GM12878 (cell line): ENCODE data around the gene ZMIZ1. TPM values are rescaled to one million over a fixed set of nuclear protein-coding genes. Genes with fewer than 3 reads are reported as not detected.

Experiments used
- ATAC-seq: fragments of 200-7000 bp; cut with Tn5 transposase; 3 replicates; pipeline ENCODE4 v1.9.1; 2020; ENCODE audit warnings: mild to moderate bottlenecking, moderate library complexity
- BruUV-seq: library from RNA; stranded (reverse); fragments of 400-500 nt; replicated peaks from 2 replicates; lab custom pipeline; 2021; lab: Mats Ljungman, UMichigan
- CTCF ChIA-PET: fragments of 300-600 bp; sonication (Branson Sonifier 250); formaldehyde crosslinking; extraction: SDS; loops from one replicate; lab custom pipeline; 2021; ENCODE audit warnings: inconsistent platforms; lab: Yijun Ruan, JAX
- POLR2A ChIA-PET: fragments of 350-600 bp; formaldehyde crosslinking; extraction: SDS; loops from one replicate; lab custom pipeline; 2021; ENCODE audit warnings: inconsistent platforms; lab: Charles Lee
- RAD21 ChIA-PET: fragments of 300-600 bp; sonication (Branson Sonifier 250); formaldehyde crosslinking; loops from one replicate; lab custom pipeline; 2023; ENCODE audit warnings: antibody characterized with exemption; ENCODE audit not compliant: unreplicated experiment; lab: Charles Lee
- SMC1A ChIA-PET: fragments of 300-600 bp; sonication (Branson Sonifier 250); formaldehyde crosslinking; loops from one replicate; lab custom pipeline; 2023; ENCODE audit not compliant: unreplicated experiment, uncharacterized antibody; lab: Charles Lee
- DNase-seq: peaks from one replicate; pipeline ENCODE4 v3.0.0-alpha.2; 2011; ENCODE audit warnings: low read depth, low spot score
- FAIRE-seq: peaks from 3 replicates; lab custom pipeline; 2011; peaks lifted over from hg19 to GRCh38; lab: Jason Lieb, UNC
- H2AFZ ChIP-seq: 2 replicates; pipeline ENCODE4 v1.6.0; 2011; ENCODE audit warnings: low read depth, low read length, control low read depth; ENCODE audit not compliant: control insufficient read depth
- H3K27ac ChIP-seq: 2 replicates; pipeline ENCODE4 v1.5.1; 2011; ENCODE audit warnings: control low read depth; ENCODE audit not compliant: control insufficient read depth, insufficient read depth
- H3K27me3 ChIP-seq, 2 experiments: replicated peaks in 1 of 2; 2 replicates each; pipeline versions ENCODE4 v1.6.0 to v1.6.1; 2011; ENCODE audit warnings: low read length in 1 of 2; ENCODE audit not compliant: control insufficient read depth in 2 of 2, insufficient read depth in 2 of 2
- H3K36me3 ChIP-seq, 2 experiments: 2 replicates each; pipeline ENCODE4 v1.5.1; 2011; ENCODE audit warnings: low read length in 1 of 2; ENCODE audit not compliant: control insufficient read depth in 2 of 2, insufficient read depth in 2 of 2
- H3K4me1 ChIP-seq: 2 replicates; pipeline ENCODE4 v1.6.1; 2011; ENCODE audit warnings: mild to moderate bottlenecking, low read length, moderate library complexity, mixed read lengths; ENCODE audit not compliant: control insufficient read depth, insufficient read depth
- H3K4me2 ChIP-seq: 2 replicates; pipeline ENCODE4 v1.6.0; 2011; ENCODE audit warnings: control low read depth; ENCODE audit not compliant: control insufficient read depth, insufficient read depth
- H3K4me3 ChIP-seq: fragments of 200-600 bp; sonication (generic); 2 replicates; pipeline ENCODE4 v1.5.1; 2016
- H3K79me2 ChIP-seq: 2 replicates; pipeline ENCODE4 v1.6.0; 2011; ENCODE audit warnings: low read length; ENCODE audit not compliant: control insufficient read depth, insufficient read depth
- H3K9ac ChIP-seq: 2 replicates; pipeline ENCODE4 v1.8.0; 2011; ENCODE audit warnings: low read length, control low read depth, mixed read lengths; ENCODE audit not compliant: control insufficient read depth, insufficient read depth
- H3K9me3 ChIP-seq: replicated peaks from 3 replicates; pipeline ENCODE4 v1.5.1; 2011; ENCODE audit warnings: mild to moderate bottlenecking, low read length; ENCODE audit not compliant: control insufficient read depth, insufficient read depth
- H4K20me1 ChIP-seq: 2 replicates; pipeline ENCODE4 v1.6.0; 2011; ENCODE audit not compliant: control insufficient read depth, insufficient read depth
- ATF3 ChIP-seq: IDR thresholded peaks from 2 replicates; pipeline ENCODE4 v1.6.1; 2011; ENCODE audit warnings: low read depth, mild to moderate bottlenecking, low read length, moderate library complexity, borderline replicate concordance; ENCODE audit errors: extremely low read depth
- NR2F1 ChIP-seq: fragments of 450-650 bp; conservative IDR thresholded peaks from 2 replicates; pipeline ENCODE4 v1.6.1; 2017; ENCODE audit warnings: mild to moderate bottlenecking
- SMAD5 ChIP-seq: IDR thresholded peaks from 2 replicates; pipeline ENCODE4 v1.6.1; 2016; ENCODE audit warnings: antibody characterized with exemption, low read depth
- SPI1 ChIP-seq: IDR thresholded peaks from 2 replicates; pipeline ENCODE4 v1.6.1; 2011; ENCODE audit warnings: low read depth, mild to moderate bottlenecking, low read length, moderate library complexity, borderline replicate concordance; ENCODE audit not compliant: insufficient read depth
- TAF1 ChIP-seq: IDR thresholded peaks from 2 replicates; pipeline ENCODE4 v1.6.1; 2011; ENCODE audit warnings: mild to moderate bottlenecking, low read depth, low read length, borderline replicate concordance
- WGBS: methylation state at CpG from one replicate; pipeline ENCODE4 v1.1.6; 2016; ENCODE audit warnings: low lambda C conversion rate; ENCODE audit not compliant: insufficient replicate concordance, insufficient coverage; ENCODE audit errors: missing lambda C conversion rate; 5-methylcytosine and 5-hydroxymethylcytosine counted together
- in situ Hi-C: fragments of 300-500 bp; cut with MboI; formaldehyde crosslinking; loops from 9 replicates; pipeline ENCODE4 v1.14.3; 2018; ENCODE audit warnings: mixed read lengths
- intact Hi-C: fragments of 100-400 bp; cut with micrococcal nuclease; formaldehyde crosslinking; loops from one replicate; pipeline ENCODE4 v1.14.2; 2022; ENCODE audit not compliant: unreplicated experiment
- polyA plus RNA-seq, 11 experiments: library from polyadenylated mRNA; depleted of rRNA in 4 of 11; unstranded in 6 of 11; stranded (reverse) in 5 of 11; fragments of >200 nt; fragmentation: Nextera tagmentation in 4 of 11; fragmentation: Illumina TruSeq in 1 of 11; extraction: Ambion mirVana in 4 of 11; extraction: Trizol in 1 of 11; gene quantifications; 1 replicate in 1 of 11; 2 replicates in 10 of 11; pipeline versions ENCODE4 v1.2.1 to v1.2.3, GENCODE V29; 2011 to 2016; ENCODE audit warnings: inconsistent platforms in 2 of 11, missing spikeins in 2 of 11, low read depth in 1 of 11
- total RNA-seq, 4 experiments: library from RNA; depleted of rRNA in 3 of 4; stranded (reverse); fragments of >200 nt in 3 of 4; fragmentation: Illumina TruSeq in 1 of 4; extraction: Trizol in 1 of 4; gene quantifications; 2 replicates each; pipeline versions ENCODE4 v1.2.1 to v1.2.3, GENCODE V29; 2013 to 2021

ZMIZ1 gene
- total and polyA plus RNA-seq, 10 of the 15 experiments (the other 5 are each of a cell fraction or from before 2014, with no cell fraction given): 3.1 to 82.3 (median 14.9) TPM

GRCh38 chr10:79247373-79248137, 178.8 kb downstream of the ZMIZ1 start:
- Histone ChIP-seq H4K20me1 (no peaks in the 10 kb centered on the region), H3K4me1 (peaks cover 77% of the 10 kb centered on the region), H3K79me2 (peaks cover 94% of the 10 kb centered on the region), H3K36me3 (peaks cover 0 to 7% of the 10 kb centered on the region in 2 experiments; a peak in 2 of 4 replicates), H3K27me3 (no peaks in the 10 kb centered on the region), H3K4me2 (peak overlapping the region; percentile 96), H3K27ac (peak overlapping the region; percentile 92), H3K4me3 (peak overlapping the region; percentile 80), H2AFZ (no peak overlapping the region), H3K9me3 (no peaks in the 10 kb centered on the region), H3K9ac (peak overlapping the region; percentile 93)
- intact Hi-C loops: loop anchor here (2.0 kb wide), 1 partner anchor 69 kb away; no protein-coding TSS in a partner anchor
- TSS peak; percentile 92 for BruUV-seq
- ChIA-PET SMC1A (interaction anchor here (1.2 to 9.5 kb wide), 5 partner anchors 15 to 97 kb away, joined by 3 to 115 read pairs (median 4); no protein-coding TSS in a partner anchor), POLR2A (interaction anchor here (0.7 to 12.4 kb wide), 5 partner anchors 19 to 176 kb away, joined by 3 to 100 read pairs (median 6); no protein-coding TSS in a partner anchor), RAD21 (interaction anchor here (0.5 to 11.1 kb wide), 8 partner anchors 19 to 1215 kb away, joined by 3 to 165 read pairs (median 8); partner anchors contain the start of gene PPIF), CTCF (interaction anchor here (0.7 to 8.5 kb wide), 10 partner anchors 11 to 83 kb away, joined by 3 to 67 read pairs (median 7); no protein-coding TSS in a partner anchor)
- FAIRE-seq (no peak), ATAC-seq (peak; percentile 8), DNase-seq (no peak)
- TF ChIP-seq ATF3 (no peak), SPI1 (peak; percentile 71), TAF1 (0 out of 2 replicates have a peak, but pooled peaks have one; percentile 32), SMAD5 (no peak), NR2F1 (peak; percentile 57)
- WGBS: 0% methylated on average over 6 of the region's 6 CpGs
- in situ Hi-C loops: no loop called here
